Kidney (tissue), 14 donors: Measurements from ENCODE around the gene RNF20. TPM values are rescaled to one million over a fixed set of nuclear protein-coding genes. Genes with fewer than 3 reads are reported as not detected.

ENCODE experiments used
- DNase-seq, 5 donors: peaks; one replicate each; pipeline ENCODE4 v3.0.0-alpha.2; 2013 to 2020
- FAIRE-seq: peaks from 2 replicates; lab custom pipeline; 2012; peaks lifted over from hg19 to GRCh38; lab: Jason Lieb, UNC
- H3K27ac ChIP-seq, 2 donors: one replicate each; pipeline ENCODE4 v1.7.0; 2013; ENCODE audit warnings: low read depth in 2 of 2, low read length in 2 of 2, inconsistent platforms in 1 of 2
- H3K27me3 ChIP-seq: one replicate; pipeline ENCODE4 v1.7.1; 2013; ENCODE audit warnings: low read length, inconsistent platforms; ENCODE audit not compliant: control insufficient read depth, insufficient read depth
- H3K36me3 ChIP-seq, 3 donors: one replicate each; pipeline versions ENCODE4 v1.7.0 to v1.7.1; 2013; ENCODE audit warnings: low read length in 3 of 3, control low read depth in 1 of 3, inconsistent platforms in 1 of 3; ENCODE audit not compliant: insufficient read depth in 3 of 3, control insufficient read depth in 2 of 3
- H3K4me1 ChIP-seq, 3 donors: one replicate each; pipeline versions ENCODE4 v1.7.0 to v1.7.1; 2013; ENCODE audit warnings: low read length in 3 of 3, inconsistent platforms in 1 of 3, low read depth in 1 of 3; ENCODE audit not compliant: control insufficient read depth in 2 of 3, insufficient read depth in 2 of 3
- H3K4me3 ChIP-seq, 3 donors: one replicate each; pipeline versions ENCODE4 v1.7.0 to v1.8.1; 2013; ENCODE audit warnings: low read length in 3 of 3, control low read depth in 1 of 3, inconsistent platforms in 1 of 3
- H3K9ac ChIP-seq, 3 donors: one replicate each; pipeline versions ENCODE4 v1.7.0 to v1.7.1; 2013; ENCODE audit warnings: low read length in 3 of 3, control low read depth in 1 of 3, inconsistent platforms in 1 of 3
- H3K9me3 ChIP-seq, 3 donors: one replicate each; pipeline versions ENCODE4 v1.7.0 to v1.7.1; 2013; ENCODE audit warnings: low read length in 3 of 3, control low read depth in 1 of 3, inconsistent platforms in 1 of 3; ENCODE audit not compliant: control insufficient read depth in 2 of 3, insufficient read depth in 1 of 3
- CTCF ChIP-seq: IDR thresholded peaks from 3 replicates; pipeline ENCODE4 v1.5.1; 2012; ENCODE audit warnings: mild to moderate bottlenecking, moderate library complexity, borderline replicate concordance; ENCODE audit not compliant: insufficient read depth; ENCODE audit errors: extremely low read depth
- intact Hi-C: fragments of 100-400 bp; cut with DNase I; formaldehyde crosslinking; loops from one replicate; pipeline ENCODE4 v1.11.1; 2022
- polyA plus RNA-seq: library from polyadenylated mRNA; stranded (reverse); fragments of 350-450 nt; fragmentation: Illumina TruSeq; extraction: RNeasy Lipid Tissue Mini Kit (QIAGEN cat#74804); gene quantifications from one replicate; pipeline ENCODE4 v1.2.3, GENCODE V29; 2014; ENCODE audit warnings: low read depth, low replicate concordance; ENCODE audit not compliant: insufficient read depth
- total RNA-seq: library from RNA; stranded (reverse); fragmentation: NEBNext Ultra II Directional; extraction: Animal tissue kit (Norgen Biotek cat#: 25700); gene quantifications from one replicate; pipeline ENCODE4 v1.2.1, GENCODE V29; 2021
- donor health status: control.
- donor health status: control.
- donor health status: control.
- donor health status: control.
- donor health status: control.
- donor health status: DM: yes; HTN: yes; CAD: no.
- donor health status: Normal renal cell carcinoma (clear cell type).

RNF20 gene
- total and polyA plus RNA-seq, 2 donors from 2014 or later = 15.8 to 43.2 TPM

- intact Hi-C loops = no loop called here
- H3K4me1 ChIP-seq = peaks cover 0 to 2% (median 0%) of the 10 kb centered on the region in 3 donors
- H3K27me3 ChIP-seq = no peaks in the 10 kb centered on the region
- no peaks in the 10 kb centered on the region for H3K36me3 ChIP-seq
- H3K9ac ChIP-seq = no peak overlapping the region
- no peaks in the 10 kb centered on the region for H3K9me3 ChIP-seq
- H3K27ac ChIP-seq = no peak overlapping the region
- FAIRE-seq (peak; percentile 15), DNase-seq (peak in 3 of 5 donors; percentile 35 to 84 (median 74))
- no peak overlapping the region for H3K4me3 ChIP-seq
- peak; percentile 48 for TF ChIP-seq CTCF
Observed at GRCh38 chr9:101601904-101602765, 68.5 kb downstream of the RNF20 start.

- Histone ChIP-seq H3K4me3 (no peak overlapping the region), H3K9me3 (no peaks in the 10 kb centered on the region), H3K4me1 (peaks cover 0 to 2% (median 0%) of the 10 kb centered on the region in 3 donors), H3K9ac (no peak overlapping the region), H3K27me3 (no peaks in the 10 kb centered on the region), H3K36me3 (no peaks in the 10 kb centered on the region), H3K27ac (no peak overlapping the region)
- FAIRE-seq (no peak), DNase-seq (peak in 1 of 5 donors; percentile 26)
- no peak for TF ChIP-seq CTCF
- intact Hi-C loops = no loop called here
Observed at GRCh38 chr9:101604296-101604695, 70.6 kb downstream of the RNF20 start.

GRCh38 chr9:101605547-101605946 is 71.9 kb downstream of the RNF20 start:
- peaks cover 0 to 2% (median 0%) of the 10 kb centered on the region in 3 donors for H3K4me1 ChIP-seq
- no peak for DNase-seq
- no peak overlapping the region for H3K27ac ChIP-seq
- no peak for FAIRE-seq
- H3K27me3 ChIP-seq = no peaks in the 10 kb centered on the region
- no peak for TF ChIP-seq CTCF
- no peaks in the 10 kb centered on the region for H3K36me3 ChIP-seq
- H3K4me3 ChIP-seq = no peak overlapping the region
- no peak overlapping the region for H3K9ac ChIP-seq
- no peaks in the 10 kb centered on the region for H3K9me3 ChIP-seq
- intact Hi-C loops = no loop called here

Other genes with a start within 250 kb of the RNF20 start
- 0.09 TPM for gene BAAT, start 148.8 kb upstream of the RNF20 start, total RNA-seq
- 0.15 TPM for gene BAAT, start 148.8 kb upstream of the RNF20 start, polyA plus RNA-seq
- 12.1 TPM for gene MRPL50, start 135.2 kb upstream of the RNF20 start, total RNA-seq
- gene MRPL50, start 135.2 kb upstream of the RNF20 start, polyA plus RNA-seq = 17.5 TPM
- gene ZNF189, start 135.0 kb upstream of the RNF20 start, total RNA-seq = 22.9 TPM
- 13.1 TPM for gene ZNF189, start 135.0 kb upstream of the RNF20 start, polyA plus RNA-seq
- gene ALDOB, start 98.1 kb upstream of the RNF20 start, total RNA-seq = 11.0 TPM
- gene ALDOB, start 98.1 kb upstream of the RNF20 start, polyA plus RNA-seq = 4,265 TPM
- not detected for gene PPP3R2, start 61.1 kb downstream of the RNF20 start, total RNA-seq
- gene PPP3R2, start 61.1 kb downstream of the RNF20 start, polyA plus RNA-seq = not detected
- 0.03 TPM for gene GRIN3A, start 204.8 kb downstream of the RNF20 start, total RNA-seq
- gene GRIN3A, start 204.8 kb downstream of the RNF20 start, polyA plus RNA-seq = 0.06 TPM